Kasumi-1 (cell line): ENCODE results near the gene TSPAN15.

Experiments
- DNase-seq, 2 experiments: peaks; one replicate each; lab custom pipeline; 2025; lab: John Stamatoyannopoulos, UW

TSPAN15 gene

DNA sequence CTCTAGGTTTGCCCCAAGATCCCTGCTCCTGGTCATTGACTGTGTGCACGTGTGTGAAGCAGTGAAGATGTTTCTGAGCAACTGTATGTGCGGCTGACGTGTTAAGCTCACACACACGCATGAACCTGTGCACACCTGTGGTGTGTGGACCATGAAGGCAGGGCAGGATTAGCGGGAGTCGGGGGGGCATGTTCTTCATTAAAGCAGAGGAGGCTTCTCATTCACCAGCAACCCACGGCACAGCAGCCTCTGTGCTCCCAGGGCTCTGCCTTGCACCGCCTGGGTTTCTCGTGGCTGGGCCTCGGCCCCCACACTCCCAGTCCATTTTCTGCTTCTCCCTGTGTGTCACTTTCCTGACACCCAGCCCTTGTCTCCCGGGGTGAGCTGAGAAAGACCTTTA, 33.7 kb upstream of the TSPAN15 start:
- DNase-seq, result no peak

DNA sequence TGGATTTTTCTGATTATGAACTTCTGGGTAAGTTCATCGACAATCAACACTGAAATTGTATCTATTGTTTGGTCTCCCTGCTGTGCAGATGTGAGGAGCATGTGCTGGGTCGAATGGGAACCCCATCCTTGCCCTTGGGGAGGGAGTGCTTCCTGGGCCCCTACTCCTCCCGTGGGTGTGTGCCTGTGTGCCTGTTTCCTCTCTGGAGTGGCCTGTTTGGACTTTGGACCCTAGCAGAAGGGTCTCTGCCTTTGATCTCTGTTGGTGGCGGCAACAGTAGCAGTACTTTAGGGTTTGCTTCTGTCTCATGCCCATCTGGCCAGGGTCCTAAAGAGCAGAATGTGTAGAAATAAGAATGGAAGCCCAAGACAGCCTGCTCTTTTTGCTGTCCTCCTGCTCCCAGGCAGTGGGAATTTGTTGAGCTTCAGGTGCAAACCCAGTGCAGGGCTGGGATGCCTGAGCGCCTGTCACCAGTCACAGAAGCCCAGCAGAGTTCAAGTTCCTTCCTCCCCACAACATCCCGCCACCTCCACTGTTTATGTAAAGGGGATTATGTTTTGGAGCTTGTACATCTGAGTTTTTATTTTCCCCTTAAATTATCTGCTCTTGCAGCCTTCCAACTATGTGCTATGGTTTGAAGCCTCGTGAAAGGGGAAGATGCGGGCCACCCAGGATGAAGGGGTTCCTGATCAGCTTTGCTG, 33.1 kb upstream of the TSPAN15 start:
- DNase-seq, result no peak

DNA sequence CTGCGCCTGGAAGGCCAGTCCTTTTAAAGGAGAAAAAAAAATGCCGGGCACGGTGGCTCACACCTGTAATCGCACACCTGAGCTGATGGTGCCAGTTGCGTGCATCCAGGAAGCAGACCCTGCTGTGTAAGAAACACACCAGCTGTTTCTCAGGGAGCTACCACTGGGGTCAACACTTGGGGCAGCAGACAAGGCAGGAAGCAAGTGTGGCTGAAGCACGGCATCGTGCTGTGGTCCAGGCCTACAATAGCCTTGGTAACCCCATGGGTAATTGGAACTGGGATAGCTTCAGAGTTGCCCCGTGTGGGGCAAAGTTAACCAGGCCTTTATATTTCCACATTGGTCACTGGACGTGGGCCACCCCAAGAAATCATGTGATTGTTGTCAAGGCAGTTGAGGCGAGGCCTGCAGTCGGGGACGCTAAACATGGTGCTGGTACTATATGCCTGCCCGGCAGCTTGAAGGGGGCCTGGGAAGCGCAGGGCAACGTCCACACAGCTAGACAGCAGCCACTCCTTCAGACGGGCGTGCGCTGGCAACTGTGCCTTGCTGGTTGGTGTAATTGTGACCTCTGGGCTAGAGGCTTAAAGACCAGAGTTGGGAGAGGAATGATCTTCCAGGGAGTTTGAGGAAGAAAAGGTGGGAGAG, 32.0 kb upstream of the TSPAN15 start:
- no peak for DNase-seq

GRCh38 chr10:69419744-69420126, 31.5 kb upstream of the TSPAN15 start:
- DNase-seq, result no peak

GRCh38 chr10:69421611-69422308, 29.5 kb upstream of the TSPAN15 start:
- DNase-seq, result peak; percentile 77 to 88

DNA sequence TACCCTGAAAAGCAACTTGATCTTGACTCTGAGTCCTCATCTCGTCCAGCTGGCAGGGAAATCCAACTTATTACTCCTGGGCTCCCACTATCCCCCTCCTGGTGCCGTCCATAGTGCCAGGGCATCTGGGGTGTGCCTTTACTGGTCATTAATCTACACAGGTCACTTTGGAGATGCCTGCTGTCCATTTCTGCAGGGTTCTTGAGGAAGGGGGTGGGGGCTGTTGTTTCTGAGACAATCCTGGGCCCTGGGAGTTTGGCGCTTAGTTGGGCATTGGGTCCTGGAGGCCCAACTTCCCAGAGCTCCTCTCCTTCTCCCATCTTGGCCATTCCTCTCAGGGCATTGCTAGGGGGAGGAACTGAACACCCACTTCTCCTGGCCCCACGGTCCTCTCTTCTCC, 28.6 kb upstream of the TSPAN15 start:
- DNase-seq, result no peak

- DNase-seq, result no peak
These were observed 26.2 kb upstream of the TSPAN15 start for GRCh38 chr10:69425041-69425440.

DNA sequence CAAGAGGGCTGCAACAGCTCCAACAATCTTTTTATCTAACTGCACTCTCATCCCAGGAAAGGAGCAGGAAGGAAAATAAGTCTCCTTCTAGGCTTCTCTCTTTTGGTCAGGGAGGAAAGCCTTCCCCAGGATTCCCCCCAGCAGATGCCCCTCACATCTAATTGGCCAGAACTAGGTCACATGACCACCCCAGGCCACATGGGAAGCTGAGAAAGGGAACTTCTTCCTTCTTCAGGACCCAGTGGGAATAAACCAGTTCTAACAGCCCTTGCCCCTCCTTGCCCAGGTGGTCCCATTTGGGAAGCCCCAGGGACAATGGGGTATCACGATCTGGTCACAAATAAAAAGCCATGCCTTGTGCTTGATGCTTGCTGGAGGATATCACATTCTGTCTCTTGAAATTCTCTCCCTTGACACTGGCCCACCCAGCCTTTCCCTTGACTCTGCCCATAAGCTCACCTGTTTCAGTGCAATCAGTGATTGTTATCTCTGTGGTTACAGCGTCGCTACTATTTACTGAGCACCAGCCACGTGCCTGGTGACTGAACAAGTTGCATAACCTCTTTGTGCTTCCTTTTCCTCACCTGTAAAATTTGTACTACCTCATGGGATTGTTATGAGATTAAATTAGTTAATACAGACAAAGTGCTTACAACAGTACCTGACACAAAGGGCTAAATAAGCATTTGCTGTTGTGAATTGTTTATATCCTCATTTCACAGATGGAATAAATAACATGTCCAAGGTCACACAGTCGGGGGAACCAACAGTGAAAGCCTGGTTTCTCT, 25.6 kb upstream of the TSPAN15 start:
- no peak for DNase-seq

GRCh38 chr10:69426376-69426727, 24.9 kb upstream of the TSPAN15 start:
- no peak for DNase-seq

DNA sequence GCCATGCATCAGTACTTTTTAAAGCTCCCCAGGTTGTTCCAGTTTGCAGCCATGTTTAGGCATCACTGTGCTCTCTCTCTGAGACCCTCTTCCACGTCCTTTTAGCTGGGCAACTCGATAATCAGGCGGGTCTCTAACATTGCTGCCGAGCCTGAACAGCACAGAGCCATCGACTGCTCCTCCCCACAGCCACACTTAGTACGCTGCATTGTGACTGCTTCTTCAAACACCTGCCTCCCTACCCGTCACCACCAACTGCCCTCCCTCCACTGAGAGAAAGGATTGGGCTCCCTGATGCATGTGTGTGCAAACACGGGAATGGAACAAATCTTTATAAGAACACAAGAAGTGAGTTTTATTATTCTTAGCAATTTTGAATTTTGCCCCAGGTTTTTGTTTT, 23.1 kb upstream of the TSPAN15 start:
- DNase-seq, result no peak

GRCh38 chr10:69434169-69434568, 17.1 kb upstream of the TSPAN15 start:
- no peak for DNase-seq

- no peak for DNase-seq
These were observed 16.3 kb upstream of the TSPAN15 start for GRCh38 chr10:69434926-69435325.

GRCh38 chr10:69435966-69436520, 15.2 kb upstream of the TSPAN15 start:
- no peak for DNase-seq

GRCh38 chr10:69437321-69438259, 13.7 kb upstream of the TSPAN15 start:
- no peak for DNase-seq

GRCh38 chr10:69438536-69439349, 12.5 kb upstream of the TSPAN15 start:
- DNase-seq, result peak; percentile 22 to 30

DNA sequence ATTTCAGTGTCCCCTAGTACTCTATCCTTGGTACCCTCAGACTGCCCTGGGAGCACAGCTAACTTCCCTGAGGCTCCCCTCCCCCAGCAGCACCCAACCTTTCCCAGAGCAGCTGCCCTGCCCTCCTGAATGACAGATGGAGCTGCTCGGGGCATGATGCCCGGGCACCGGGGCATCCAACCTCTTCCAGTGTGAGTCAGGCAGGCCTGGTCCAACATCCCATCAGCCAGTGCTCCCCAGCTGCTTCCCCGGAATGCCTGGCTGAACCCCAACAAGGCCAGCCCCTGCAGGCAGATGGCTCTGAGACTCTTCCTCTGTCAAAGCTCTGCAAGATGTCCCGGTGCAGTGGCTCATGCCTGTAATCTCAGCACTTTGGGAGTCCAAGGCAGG, 11.9 kb upstream of the TSPAN15 start:
- DNase-seq, result no peak

DNA sequence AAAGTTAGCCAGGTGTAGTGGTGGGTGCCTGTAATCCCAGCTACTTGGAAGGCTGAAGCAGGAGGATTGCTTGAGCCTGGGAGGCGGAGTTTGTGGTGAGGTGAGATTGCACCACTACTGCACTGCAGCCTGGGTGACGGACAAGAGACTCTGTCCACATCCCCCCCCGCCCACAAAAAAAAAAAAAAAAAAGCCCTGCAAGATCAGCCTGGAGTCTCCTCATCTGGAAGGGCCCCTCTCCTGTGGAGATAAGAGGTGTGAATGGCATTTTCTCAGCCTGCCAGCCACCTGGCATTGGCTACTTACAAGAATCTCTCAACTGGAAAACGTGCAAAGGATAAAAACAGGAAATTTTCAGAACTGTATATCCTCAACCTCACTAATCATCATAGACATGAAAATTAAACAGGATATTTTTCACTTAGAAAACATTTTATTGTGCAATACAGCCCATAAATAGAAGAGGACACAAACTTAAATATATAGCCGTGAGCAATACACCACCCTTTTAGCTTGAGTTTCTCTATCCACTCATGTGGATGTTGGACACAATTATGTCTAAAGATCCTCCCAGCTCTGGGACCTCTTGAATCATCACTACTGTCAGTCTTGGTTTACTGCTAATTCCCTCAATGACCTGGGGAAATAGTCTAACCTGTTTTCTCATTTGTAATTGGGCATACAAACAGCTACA, 11.3 kb upstream of the TSPAN15 start:
- DNase-seq, result peak; percentile 33 to 40

- no peak for DNase-seq
These were observed 7.9 kb upstream of the TSPAN15 start for GRCh38 chr10:69443354-69443753.

- no peak for DNase-seq
These were observed 6.2 kb upstream of the TSPAN15 start for GRCh38 chr10:69445041-69445440.

DNA sequence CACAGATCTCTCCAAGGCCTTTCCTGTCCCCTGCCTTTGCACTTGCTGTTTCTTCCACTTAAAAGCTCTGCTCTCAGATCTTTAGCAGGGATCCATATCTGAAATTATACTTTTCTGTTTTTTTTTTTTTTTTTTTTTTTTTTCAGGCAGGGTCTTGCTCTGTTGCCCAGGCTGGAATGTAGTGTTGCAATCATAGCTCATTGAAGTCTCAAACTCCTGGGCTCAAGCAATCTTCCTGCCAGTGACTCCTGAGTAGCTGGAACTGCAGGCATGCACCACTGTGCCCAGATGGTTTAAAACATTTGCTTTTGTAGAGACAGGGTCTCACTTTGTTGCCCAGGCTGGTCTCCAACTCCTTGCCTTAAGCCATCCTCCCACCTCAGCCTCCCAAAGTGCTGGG, 5.0 kb upstream of the TSPAN15 start:
- DNase-seq, result no peak
